HepG2 (cell line): Measurements from ENCODE around the gene CD58. TPM values are rescaled to one million over a fixed set of nuclear protein-coding genes. Genes with fewer than 3 reads are reported as not detected.

Source experiments
- BCL6 ChIP-seq: IDR thresholded peaks from 2 replicates; pipeline ENCODE4 v1.6.1; 2016; ENCODE audit warnings: missing genetic modification reagents, missing compliant biosample characterization
- FOXA3 ChIP-seq: IDR thresholded peaks from 2 replicates; pipeline ENCODE4 v1.6.1; 2016; ENCODE audit warnings: missing genetic modification reagents, missing compliant biosample characterization
- FOXO4 ChIP-seq: sonication (generic); formaldehyde crosslinking; conservative IDR thresholded peaks from 2 replicates; pipeline ENCODE4 v1.8.1; 2023; ENCODE audit warnings: missing genetic modification reagents
- IRF9 ChIP-seq: sonication (generic); formaldehyde crosslinking; IDR thresholded peaks from 2 replicates; pipeline ENCODE4 v1.8.0; 2022; ENCODE audit warnings: missing genetic modification reagents, mild to moderate bottlenecking, borderline replicate concordance
- KDM2A ChIP-seq: sonication (generic); formaldehyde crosslinking; IDR thresholded peaks from 2 replicates; pipeline ENCODE4 v1.4.0; 2020; ENCODE audit warnings: low read depth, missing genetic modification reagents, borderline replicate concordance
- NR3C1 ChIP-seq: sonication (generic); formaldehyde crosslinking; IDR thresholded peaks from 2 replicates; pipeline ENCODE4 v1.4.0; 2020; ENCODE audit warnings: missing genetic modification reagents
- POLR2G ChIP-seq: fragments of 200-400 bp; formaldehyde crosslinking; IDR thresholded peaks from 2 replicates; pipeline ENCODE4 v1.6.1; 2018; ENCODE audit warnings: mild to moderate bottlenecking, low read depth, low read length, moderate library complexity
- SALL2 ChIP-seq: sonication (generic); formaldehyde crosslinking; IDR thresholded peaks from 2 replicates; pipeline ENCODE4 v1.8.1; 2023; ENCODE audit warnings: mild to moderate bottlenecking, missing genetic modification reagents, inconsistent platforms
- SOX5 ChIP-seq: IDR thresholded peaks from 2 replicates; pipeline ENCODE4 v1.6.1; 2016; ENCODE audit warnings: borderline replicate concordance
- UBTF ChIP-seq: sonication (generic); formaldehyde crosslinking; IDR thresholded peaks from 2 replicates; pipeline ENCODE4 v1.4.0; 2020; ENCODE audit warnings: mild to moderate bottlenecking, missing genetic modification reagents
- ZBTB7B ChIP-seq: sonication (generic); formaldehyde crosslinking; IDR thresholded peaks from 2 replicates; pipeline ENCODE4 v1.4.0; 2020; ENCODE audit warnings: missing genetic modification reagents
- ZKSCAN1 ChIP-seq: fragments of 150-350 bp; IDR thresholded peaks from 2 replicates; pipeline ENCODE4 v1.6.1; 2014; ENCODE audit warnings: low read length
- ZNF10 ChIP-seq: sonication (generic); formaldehyde crosslinking; IDR thresholded peaks from 2 replicates; pipeline ENCODE4 v1.4.0; 2020; ENCODE audit warnings: mild to moderate bottlenecking, low read depth, missing genetic modification reagents, borderline replicate concordance
- ZNF281 ChIP-seq: sonication (generic); formaldehyde crosslinking; IDR thresholded peaks from 2 replicates; pipeline ENCODE4 v1.4.0; 2020; ENCODE audit warnings: missing genetic modification reagents, borderline replicate concordance
- polyA plus RNA-seq, 8 experiments: library from polyadenylated mRNA; depleted of rRNA in 3 of 8; stranded (reverse) in 7 of 8; unstranded in 1 of 8; fragments of >200 nt; fragmentation: Illumina TruSeq in 4 of 8; extraction: Trizol in 4 of 8; gene quantifications; 2 replicates each; pipeline versions ENCODE4 v1.2.1 to v1.2.3, GENCODE V29; 2011 to 2016; ENCODE audit warnings: low read depth in 4 of 8, missing spikeins in 1 of 8, mixed read lengths in 1 of 8; ENCODE audit not compliant: insufficient read depth in 1 of 8
- total RNA-seq, 5 experiments: library from RNA; depleted of rRNA; stranded (reverse); fragments of >200 nt; fragmentation: Illumina TruSeq; extraction: Trizol; gene quantifications; 2 replicates each; pipeline ENCODE4 v1.2.3, GENCODE V29; 2016; ENCODE audit warnings: low read depth in 1 of 5

The CD58 gene
- total and polyA plus RNA-seq, 2 of the 13 experiments (the other 11 are each of a cell fraction or from before 2014, with no cell fraction given) = 9.4 to 13.5 TPM

GRCh38 chr1:116570358-116571214, at the start of gene CD58 (continued):
- TF ChIP-seq ZNF281 (CRISPR knock-in tag) (peak; percentile 36; the same call in 1 of the 2 replicates), FOXO4 (no peak), IRF9 (CRISPR knock-in tag) (0 out of 2 replicates have a peak, but pooled peaks have one; percentile 29), ZKSCAN1 (no peak), SALL2 (CRISPR knock-in tag) (0 out of 2 replicates have a peak, but pooled peaks have one; percentile 37), POLR2G (peak; percentile 79), KDM2A (CRISPR knock-in tag) (peak; percentile 63), ZBTB7B (CRISPR knock-in tag) (peak; percentile 81), FOXA3 (CRISPR knock-in tag) (peak; percentile 9; the same call in 1 of the 2 replicates), UBTF (CRISPR knock-in tag) (peak; percentile 44), SOX5 (CRISPR knock-in tag) (no peak), NR3C1 (no peak), ZNF10 (CRISPR knock-in tag) (no peak), BCL6 (CRISPR knock-in tag) (0 out of 2 replicates have a peak, but pooled peaks have one; percentile 25)
